WTC11 (cell line): ENCODE data around the gene RAB25. TPM values are rescaled to one million over a fixed set of nuclear protein-coding genes. Genes with fewer than 3 reads are reported as not detected.

Experiments used
- ATAC-seq: fragments of 200-7000 bp; cut with Tn5 transposase; 2 replicates; pipeline ENCODE4 v1.10.0; 2021; ENCODE audit warnings: mild to moderate bottlenecking, moderate library complexity
- CTCF ChIA-PET: fragments of 300-600 bp; sonication (Branson Sonifier 250); formaldehyde crosslinking; loops from one replicate; lab custom pipeline; 2021; ENCODE audit warnings: antibody characterized with exemption; lab: Charles Lee
- POLR2A ChIA-PET: fragments of 350-600 bp; sonication (Branson Sonifier 250); formaldehyde crosslinking; loops from one replicate; lab custom pipeline; 2021; ENCODE audit warnings: antibody characterized with exemption; lab: Charles Lee
- DNase-seq: peaks from one replicate; pipeline ENCODE4 v3.0.0; 2021; ENCODE audit warnings: low spot score
- H3K27ac Mint-ChIP-seq: 2 replicates; pipeline ENCODE4 v1.8.0; 2021; ENCODE audit warnings: mixed read lengths
- H3K27me3 Mint-ChIP-seq: 2 replicates; pipeline ENCODE4 v1.8.0; 2021; ENCODE audit warnings: low read depth, mild to moderate bottlenecking, moderate library complexity, mixed read lengths
- H3K36me3 Mint-ChIP-seq: 2 replicates; pipeline ENCODE4 v1.8.0; 2021; ENCODE audit warnings: mixed read lengths
- H3K4me1 Mint-ChIP-seq: 2 replicates; pipeline ENCODE4 v1.8.0; 2022; ENCODE audit warnings: mixed read lengths
- H3K4me3 Mint-ChIP-seq: 2 replicates; pipeline ENCODE4 v1.8.0; 2021; ENCODE audit warnings: mild to moderate bottlenecking, moderate library complexity, mixed read lengths
- H3K9me3 Mint-ChIP-seq: 2 replicates; pipeline ENCODE4 v1.8.0; 2021; ENCODE audit warnings: mixed read lengths
- ATF6 ChIP-seq: sonication (generic); formaldehyde crosslinking; IDR thresholded peaks from 2 replicates; pipeline ENCODE4 v1.8.1; 2023; ENCODE audit warnings: mild to moderate bottlenecking, missing genetic modification reagents
- CBFB ChIP-seq: sonication (generic); formaldehyde crosslinking; IDR thresholded peaks from 2 replicates; pipeline ENCODE4 v1.8.1; 2022; ENCODE audit warnings: mild to moderate bottlenecking, low read depth, missing genetic modification reagents
- CREM ChIP-seq: sonication (generic); formaldehyde crosslinking; IDR thresholded peaks from 2 replicates; pipeline ENCODE4 v1.8.1; 2022; ENCODE audit warnings: mild to moderate bottlenecking, missing genetic modification reagents, moderate library complexity
- ELF4 ChIP-seq: sonication (generic); formaldehyde crosslinking; IDR thresholded peaks from 2 replicates; pipeline ENCODE4 v1.8.1; 2022; ENCODE audit warnings: low read depth, mild to moderate bottlenecking, moderate library complexity, missing genetic modification reagents
- FOXP4 ChIP-seq: sonication (generic); formaldehyde crosslinking; IDR thresholded peaks from 2 replicates; pipeline ENCODE4 v1.8.0; 2022; ENCODE audit warnings: mild to moderate bottlenecking, missing genetic modification reagents
- GRHL2 ChIP-seq: fragments of 250-450 bp; sonication (Bioruptor Pico); IDR thresholded peaks from 2 replicates; pipeline ENCODE4 v1.8.0; 2022; ENCODE audit warnings: mild to moderate bottlenecking, moderate library complexity; ENCODE audit not compliant: insufficient replicate concordance, severe bottlenecking
- HMGXB4 ChIP-seq: sonication (generic); formaldehyde crosslinking; IDR thresholded peaks from 2 replicates; pipeline ENCODE4 v1.8.1; 2023; ENCODE audit warnings: mild to moderate bottlenecking, moderate library complexity, missing genetic modification reagents
- JUN ChIP-seq: sonication (generic); formaldehyde crosslinking; IDR thresholded peaks from 2 replicates; pipeline ENCODE4 v1.8.0; 2023; ENCODE audit warnings: mild to moderate bottlenecking, missing genetic modification reagents
- MYBL2 ChIP-seq: sonication (generic); formaldehyde crosslinking; IDR thresholded peaks from 2 replicates; pipeline ENCODE4 v1.8.1; 2023; ENCODE audit warnings: mild to moderate bottlenecking, moderate library complexity, missing genetic modification reagents
- NR1H2 ChIP-seq: sonication (generic); formaldehyde crosslinking; IDR thresholded peaks from 2 replicates; pipeline ENCODE4 v1.9.0; 2021; ENCODE audit warnings: mild to moderate bottlenecking, moderate library complexity, missing genetic modification reagents
- OVOL2 ChIP-seq: fragments of 250-450 bp; sonication (Bioruptor Pico); IDR thresholded peaks from 2 replicates; pipeline ENCODE4 v1.9.0; 2021; ENCODE audit warnings: mild to moderate bottlenecking, borderline replicate concordance
- SOX15 ChIP-seq: fragments of 250-450 bp; sonication (Bioruptor Pico); IDR thresholded peaks from 2 replicates; pipeline ENCODE4 v1.9.0; 2021; ENCODE audit warnings: mild to moderate bottlenecking
- SP1 ChIP-seq: sonication (generic); formaldehyde crosslinking; conservative IDR thresholded peaks from 2 replicates; pipeline ENCODE4 v1.8.1; 2022; ENCODE audit warnings: missing genetic modification reagents
- USF1 ChIP-seq: sonication (generic); formaldehyde crosslinking; IDR thresholded peaks from 2 replicates; pipeline ENCODE4 v1.8.0; 2022; ENCODE audit warnings: mild to moderate bottlenecking, missing genetic modification reagents
- ZMAT4 ChIP-seq: fragments of 250-450 bp; sonication (Bioruptor Pico); IDR thresholded peaks from 2 replicates; pipeline ENCODE4 v1.9.0; 2021; ENCODE audit warnings: mild to moderate bottlenecking
- ZNF317 ChIP-seq: sonication (generic); formaldehyde crosslinking; IDR thresholded peaks from 2 replicates; pipeline ENCODE4 v1.8.1; 2023; ENCODE audit warnings: low read depth, mild to moderate bottlenecking, moderate library complexity, missing genetic modification reagents, borderline replicate concordance
- ZNF396 ChIP-seq: fragments of 250-450 bp; sonication (Bioruptor Pico); IDR thresholded peaks from 2 replicates; pipeline ENCODE4 v1.8.0; 2021; ENCODE audit warnings: mild to moderate bottlenecking, moderate library complexity, borderline replicate concordance
- ZNF416 ChIP-seq: fragments of 250-450 bp; sonication (Bioruptor Pico); IDR thresholded peaks from 2 replicates; pipeline ENCODE4 v1.9.0; 2021; ENCODE audit warnings: mild to moderate bottlenecking, inconsistent platforms
- ZNF423 ChIP-seq: fragments of 250-450 bp; sonication (Bioruptor Pico); IDR thresholded peaks from 2 replicates; pipeline ENCODE4 v2.1.2; 2022; ENCODE audit warnings: mild to moderate bottlenecking, moderate library complexity
- ZNF512 ChIP-seq: sonication (generic); formaldehyde crosslinking; IDR thresholded peaks from 2 replicates; pipeline ENCODE4 v1.8.1; 2022; ENCODE audit warnings: missing genetic modification reagents, borderline replicate concordance
- ZNF532 ChIP-seq: fragments of 250-450 bp; sonication (Bioruptor Pico); IDR thresholded peaks from 2 replicates; pipeline ENCODE4 v1.9.0; 2021; ENCODE audit warnings: mild to moderate bottlenecking, borderline replicate concordance
- ZNF671 ChIP-seq: fragments of 250-450 bp; sonication (Bioruptor Pico); IDR thresholded peaks from 2 replicates; pipeline ENCODE4 v1.8.0; 2021; ENCODE audit warnings: mild to moderate bottlenecking
- total RNA-seq: library from RNA; stranded (reverse); gene quantifications from 3 replicates; pipeline ENCODE4 v1.2.3, GENCODE V29; 2021
- TF ChIP-seq, protein P1 (sequence below): sonication (generic); formaldehyde crosslinking; IDR thresholded peaks from 2 replicates; pipeline ENCODE4 v1.8.0; 2022; ENCODE audit warnings: mild to moderate bottlenecking, missing genetic modification reagents

RAB25 gene
- total RNA-seq, 1 experiment from 2014 or later = 61.9 TPM

DNA sequence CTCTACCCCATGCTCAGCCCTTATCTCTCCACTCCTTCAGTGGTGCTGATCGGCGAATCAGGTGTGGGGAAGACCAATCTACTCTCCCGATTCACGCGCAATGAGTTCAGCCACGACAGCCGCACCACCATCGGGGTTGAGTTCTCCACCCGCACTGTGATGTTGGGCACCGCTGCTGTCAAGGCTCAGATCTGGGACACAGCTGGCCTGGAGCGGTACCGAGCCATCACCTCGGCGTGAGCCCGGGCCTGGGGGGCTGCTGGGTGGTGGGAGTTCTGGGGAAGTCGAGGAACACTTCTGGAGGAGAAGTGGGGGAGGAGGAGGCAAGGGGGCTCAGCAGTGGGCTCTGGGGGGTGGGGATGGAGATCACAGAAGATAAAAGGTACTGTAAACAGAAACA is 4.9 kb downstream of the RAB25 start (continued):
- TF ChIP-seq ATF6 (CRISPR knock-in tag) (no peak), HMGXB4 (CRISPR knock-in tag) (no peak), ZNF423 (CRISPR knock-in tag) (no peak), CREM (CRISPR knock-in tag) (no peak)

- no peak overlapping the region for H3K4me3 Mint-ChIP-seq
- no peak for ATAC-seq
- H3K27ac Mint-ChIP-seq = no peak overlapping the region
- no peak for DNase-seq
- CTCF ChIA-PET = interaction anchor here (1.0 to 5.0 kb wide), 16 partner anchors 9 to 158 kb away, joined by 3 to 74 read pairs (median 20); partner anchors contain the start of genes ARHGEF2, KHDC4, LAMTOR2 and UBQLN4
- no peaks in the 10 kb centered on the region for H3K9me3 Mint-ChIP-seq
- H3K4me1 Mint-ChIP-seq = peaks cover 36% of the 10 kb centered on the region
- peaks cover 24% of the 10 kb centered on the region for H3K36me3 Mint-ChIP-seq
- POLR2A ChIA-PET = no interaction called here
- no peaks in the 10 kb centered on the region for H3K27me3 Mint-ChIP-seq
- TF ChIP-seq ZNF396 (CRISPR knock-in tag) (no peak), NR1H2 (no peak), ZNF671 (CRISPR knock-in tag) (no peak), SP1 (no peak), GRHL2 (no peak), ZMAT4 (CRISPR knock-in tag) (no peak), USF1 (CRISPR knock-in tag) (no peak), CBFB (CRISPR knock-in tag) (no peak), ZNF532 (CRISPR knock-in tag) (no peak), ZNF317 (CRISPR knock-in tag) (no peak), MYBL2 (no peak), OVOL2 (no peak), FOXP4 (CRISPR knock-in tag) (no peak), ZNF416 (no peak), ELF4 (CRISPR knock-in tag) (no peak), JUN (no peak), SOX15 (CRISPR knock-in tag) (no peak), ZNF512 (CRISPR knock-in tag) (no peak)
- TF ChIP-seq, protein P1, sequence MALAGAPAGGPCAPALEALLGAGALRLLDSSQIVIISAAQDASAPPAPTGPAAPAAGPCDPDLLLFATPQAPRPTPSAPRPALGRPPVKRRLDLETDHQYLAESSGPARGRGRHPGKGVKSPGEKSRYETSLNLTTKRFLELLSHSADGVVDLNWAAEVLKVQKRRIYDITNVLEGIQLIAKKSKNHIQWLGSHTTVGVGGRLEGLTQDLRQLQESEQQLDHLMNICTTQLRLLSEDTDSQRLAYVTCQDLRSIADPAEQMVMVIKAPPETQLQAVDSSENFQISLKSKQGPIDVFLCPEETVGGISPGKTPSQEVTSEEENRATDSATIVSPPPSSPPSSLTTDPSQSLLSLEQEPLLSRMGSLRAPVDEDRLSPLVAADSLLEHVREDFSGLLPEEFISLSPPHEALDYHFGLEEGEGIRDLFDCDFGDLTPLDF = no peak
Measured at GRCh38 chr1:156067262-156067661, 6.3 kb downstream of the RAB25 start.
